Measurements from ENCODE around the gene RRAGA.

The RRAGA gene

GRCh38 chr9:19036611-19037010 lies 12.6 kb upstream of the RRAGA start:
- no peak overlapping the region for H3K4me3 ChIP-seq (ENCODE audit: low read length)
- TF ChIP-seq CTCF (conservative IDR thresholded peaks at IDR 0.05; ENCODE audit: low read depth, low read length): no peak
- DNase-seq (ENCODE audit: low read depth): no peak

GRCh38 chr9:19049917-19050636 lies 850 bp downstream of the RRAGA start:
- peak overlapping the region; percentile 89 for H3K4me3 ChIP-seq (ENCODE audit: low read length)
- TF ChIP-seq CTCF (conservative IDR thresholded peaks at IDR 0.05; ENCODE audit: low read depth, low read length): no peak
- no peak for DNase-seq (ENCODE audit: low read depth)

GRCh38 chr9:19050637-19051591 lies 1.7 kb downstream of the RRAGA start:
- no peak for TF ChIP-seq CTCF (conservative IDR thresholded peaks at IDR 0.05; ENCODE audit: low read depth, low read length)
- H3K4me3 ChIP-seq (ENCODE audit: low read length): peak overlapping the region; percentile 89
- DNase-seq (ENCODE audit: low read depth): no peak

GRCh38 chr9:19057033-19057432 lies 7.8 kb downstream of the RRAGA start:
- no peak overlapping the region for H3K4me3 ChIP-seq (ENCODE audit: low read length)

GRCh38 chr9:19074229-19074628 lies 25.0 kb downstream of the RRAGA start:
- no peak for DNase-seq (ENCODE audit: low read depth)
- TF ChIP-seq CTCF (conservative IDR thresholded peaks at IDR 0.05; ENCODE audit: low read depth, low read length): no peak
- no peak overlapping the region for H3K4me3 ChIP-seq (ENCODE audit: low read length)

More at GRCh38 chr9:19057033-19057432, 7.8 kb downstream of the RRAGA start:
- no peak for TF ChIP-seq CTCF (conservative IDR thresholded peaks at IDR 0.05; ENCODE audit: low read depth, low read length)
- DNase-seq (ENCODE audit: low read depth): no peak

- H3K4me3 ChIP-seq (ENCODE audit: low read length): no peak overlapping the region
- no peak for TF ChIP-seq CTCF (conservative IDR thresholded peaks at IDR 0.05; ENCODE audit: low read depth, low read length)
- no peak for DNase-seq (ENCODE audit: low read depth)
These were observed 25.6 kb downstream of the RRAGA start for GRCh38 chr9:19074836-19075235.
